GM21390 (cell line): ENCODE measurements around the gene LRP8.
A peak's percentile ranks its signal among the peaks of the same experiment; 100 is the strongest.

Experiments used
- ATAC-seq: cut with Tn5 transposase; IDR thresholded peaks from one replicate; pipeline ENCODE4 v1.9.1; 2021; ENCODE audit not compliant: unreplicated experiment

Gene LRP8

DNA sequence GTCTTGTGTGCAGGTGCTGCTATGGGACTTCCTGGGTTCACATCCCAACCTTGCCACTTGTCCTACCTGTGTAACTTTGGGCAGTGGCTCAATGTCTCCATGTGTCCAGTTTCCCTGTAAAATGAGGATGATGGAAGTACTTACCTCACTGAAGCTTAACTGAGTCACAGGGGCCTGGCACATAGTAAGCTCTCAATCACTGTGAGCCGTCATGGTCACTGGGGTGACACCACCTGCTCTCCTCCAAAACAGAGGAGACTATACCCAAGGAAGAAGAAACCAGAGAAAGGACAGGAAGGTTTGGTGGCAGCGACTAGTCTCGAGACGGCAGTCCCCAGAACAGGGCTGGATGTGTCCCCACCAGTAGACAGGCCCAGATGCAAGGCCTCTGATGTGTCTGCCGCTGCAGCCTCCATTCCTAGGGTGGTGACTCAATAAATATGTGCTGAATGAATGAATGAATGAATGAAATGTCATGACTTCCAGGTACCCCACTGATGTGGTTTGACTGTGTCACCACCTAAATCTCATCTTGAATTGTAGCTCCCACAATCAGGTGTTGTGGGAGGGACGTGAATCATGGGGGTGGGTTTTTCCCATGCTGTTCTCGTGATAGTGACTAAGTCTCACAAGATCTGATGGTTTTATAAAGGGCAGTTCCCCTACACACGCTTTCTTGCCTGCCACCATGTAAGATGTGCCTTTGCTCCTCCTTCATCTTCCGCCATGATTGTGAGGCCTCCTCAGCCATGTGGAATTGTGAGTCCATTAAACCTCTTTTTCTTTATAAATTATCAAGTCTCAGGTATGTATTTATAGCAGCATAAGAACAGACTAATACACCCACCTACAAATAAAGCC lies 13.0 kb upstream of the LRP8 start:
- no peak for ATAC-seq

- ATAC-seq = no peak
Measured at GRCh38 chr1:53339736-53340635, 12.1 kb upstream of the LRP8 start.

- no peak for ATAC-seq
Measured at GRCh38 chr1:53338423-53338822, 10.6 kb upstream of the LRP8 start.

DNA sequence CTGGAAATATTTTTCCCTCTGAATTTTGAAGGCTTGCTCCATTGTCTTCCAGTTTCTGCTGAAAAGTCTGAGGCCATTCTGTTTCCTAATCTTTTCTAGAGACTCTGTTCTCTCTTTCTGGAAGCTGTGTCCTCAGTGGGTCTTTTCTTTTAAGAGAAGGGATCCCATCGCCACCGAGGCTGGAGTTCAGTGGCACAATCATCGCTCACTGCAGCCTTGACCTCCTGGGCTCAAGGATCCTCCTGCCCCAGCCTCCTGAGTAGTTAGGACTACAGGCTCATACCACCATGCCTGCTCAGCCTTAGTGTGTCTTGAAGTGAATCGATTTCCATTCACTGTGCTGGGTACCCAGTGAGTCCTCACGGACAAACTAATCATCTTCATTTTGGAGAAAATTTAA lies 9.6 kb upstream of the LRP8 start:
- no peak for ATAC-seq

DNA sequence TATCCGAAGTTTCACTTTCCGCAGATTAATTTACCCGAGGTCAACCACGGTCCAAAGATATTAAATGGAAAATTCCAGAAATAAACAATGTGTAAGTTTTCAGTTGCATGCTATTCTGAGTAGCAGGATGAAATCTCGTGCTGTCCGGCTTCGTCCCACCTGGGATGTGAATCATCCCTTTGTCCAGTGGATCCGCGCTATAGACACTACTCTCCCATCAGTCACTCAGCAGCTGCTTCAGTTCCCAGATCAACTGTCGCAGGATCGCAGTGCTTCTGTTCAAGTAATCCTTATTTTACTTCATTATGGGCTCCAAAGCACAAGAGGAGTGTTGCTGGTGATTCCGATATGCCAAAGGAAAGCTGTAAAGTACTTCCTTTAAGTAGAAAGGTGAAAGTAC lies 8.3 kb upstream of the LRP8 start:
- ATAC-seq = no peak

DNA sequence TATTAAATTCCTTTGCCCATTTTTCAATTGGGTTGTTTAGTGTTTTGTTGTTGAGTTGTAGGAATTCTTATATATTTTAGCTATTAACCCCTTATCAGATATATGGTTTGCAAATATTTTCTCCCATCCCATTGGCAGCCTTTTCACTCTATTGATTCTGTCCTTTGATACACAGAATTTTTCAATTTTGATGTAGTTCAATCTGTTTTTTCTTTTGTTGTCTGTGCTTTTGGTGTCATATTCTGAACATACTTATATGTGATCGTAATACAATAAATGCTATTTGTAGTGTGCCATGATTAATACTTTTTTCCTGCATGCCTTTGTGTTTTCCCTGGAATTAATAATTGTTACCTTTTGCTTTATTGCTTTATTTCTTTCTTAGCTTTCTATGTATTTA lies 7.8 kb upstream of the LRP8 start:
- no peak for ATAC-seq

- ATAC-seq = no peak
Measured at GRCh38 chr1:53334781-53335180, 6.9 kb upstream of the LRP8 start.

GRCh38 chr1:53334312-53334711 lies 6.4 kb upstream of the LRP8 start:
- no peak for ATAC-seq

GRCh38 chr1:53332833-53333232 lies 5.0 kb upstream of the LRP8 start:
- no peak for ATAC-seq

GRCh38 chr1:53332186-53332564 lies 4.3 kb upstream of the LRP8 start:
- ATAC-seq = no peak

DNA sequence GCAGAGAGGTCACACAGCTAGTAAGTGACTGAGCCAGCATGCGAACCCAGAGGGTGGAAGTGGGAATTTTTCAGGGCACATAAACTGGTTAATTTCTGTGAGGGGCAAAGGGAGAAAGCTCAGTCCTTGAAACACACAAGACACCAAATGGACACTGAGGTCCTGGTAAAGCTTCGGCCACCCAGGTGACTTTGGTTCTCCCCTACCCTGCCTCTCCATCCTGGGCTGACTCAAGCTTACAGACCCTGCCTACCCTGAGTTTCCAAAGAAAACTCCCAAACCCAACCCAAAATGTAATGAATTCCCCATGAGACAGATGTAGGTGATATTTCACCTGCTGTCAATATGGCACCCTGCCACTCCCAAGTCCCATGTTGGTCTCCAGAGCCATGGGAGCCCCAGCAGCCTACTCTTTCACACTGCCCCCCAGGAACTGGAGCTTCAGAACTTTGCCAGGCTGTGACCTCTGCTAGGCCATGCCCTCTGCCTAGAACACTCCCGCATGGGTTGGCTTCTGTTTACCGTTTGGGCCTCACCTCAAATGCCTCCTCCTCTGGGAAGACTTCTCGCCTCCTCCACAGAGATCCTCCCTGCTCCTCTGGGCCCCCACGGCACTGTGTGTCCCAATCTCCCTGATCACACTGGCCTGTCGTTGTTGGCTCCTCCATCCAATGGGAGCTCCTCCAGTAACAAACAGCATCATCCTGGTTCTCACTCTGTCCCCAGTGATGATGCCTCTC lies 3.7 kb upstream of the LRP8 start:
- no peak for ATAC-seq

GRCh38 chr1:53330819-53331218 lies 2.9 kb upstream of the LRP8 start:
- no peak for ATAC-seq

GRCh38 chr1:53328541-53329499 lies 950 bp upstream of the LRP8 start:
- no peak for ATAC-seq

- peak; percentile 2 for ATAC-seq
Measured at GRCh38 chr1:53327182-53327913, 522 bp downstream of the LRP8 start.

DNA sequence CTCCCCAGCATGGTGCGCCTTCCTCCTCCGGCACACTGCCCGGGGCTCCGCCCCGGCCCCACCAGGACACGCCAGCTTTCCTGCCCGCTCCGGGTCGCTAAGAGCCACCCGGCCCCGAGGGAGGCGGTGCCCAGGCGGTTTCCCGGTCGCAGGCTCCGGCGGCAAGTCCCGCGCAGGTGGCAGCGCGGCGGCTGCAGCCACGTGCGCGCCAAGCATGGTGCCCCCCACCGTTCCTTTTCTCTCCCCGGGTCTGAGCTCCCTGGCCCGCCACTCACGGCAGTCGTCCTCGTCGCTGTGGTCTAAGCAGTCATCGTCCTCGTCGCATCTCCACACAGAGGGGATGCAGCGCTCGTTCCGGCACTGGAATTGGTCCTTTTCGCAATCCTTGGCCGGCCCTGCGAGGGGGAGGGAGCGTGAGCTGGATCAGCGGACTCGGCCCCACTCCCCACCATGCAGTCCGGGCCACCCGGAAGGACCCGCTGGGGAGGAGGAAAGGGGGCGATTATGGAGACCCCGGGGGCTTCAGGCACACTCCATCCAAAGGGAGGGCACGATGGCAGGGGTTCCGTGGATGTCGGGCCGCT lies 1.2 kb downstream of the LRP8 start:
- ATAC-seq = peak; percentile 31

DNA sequence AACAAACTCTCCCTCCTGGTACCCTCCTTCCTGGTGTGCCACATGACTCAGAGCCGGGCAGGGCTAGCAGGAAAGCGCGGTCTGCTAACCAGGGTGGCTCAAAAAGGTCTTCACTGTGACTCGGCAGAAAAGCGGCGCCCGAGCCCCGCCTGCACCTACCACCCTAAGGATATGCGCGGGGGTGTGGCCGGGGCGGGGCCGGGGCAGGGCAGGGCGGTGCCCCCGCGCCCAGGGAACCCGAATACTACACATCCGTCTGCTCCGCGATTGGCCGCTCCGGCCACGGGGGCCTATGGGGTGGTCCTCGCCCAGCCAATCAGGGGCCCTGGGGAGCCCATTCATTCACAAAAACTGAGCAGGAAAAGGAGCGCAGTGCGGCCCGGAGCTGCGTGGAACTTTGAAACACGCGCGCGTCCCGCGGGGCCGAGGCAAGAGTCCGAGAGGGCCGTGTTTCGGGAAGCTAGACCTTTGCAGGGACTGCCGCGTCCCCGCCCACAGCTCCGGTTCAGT lies 1.7 kb downstream of the LRP8 start:
- ATAC-seq = peak; percentile 79

GRCh38 chr1:53325326-53326087 lies 2.4 kb downstream of the LRP8 start:
- no peak for ATAC-seq

DNA sequence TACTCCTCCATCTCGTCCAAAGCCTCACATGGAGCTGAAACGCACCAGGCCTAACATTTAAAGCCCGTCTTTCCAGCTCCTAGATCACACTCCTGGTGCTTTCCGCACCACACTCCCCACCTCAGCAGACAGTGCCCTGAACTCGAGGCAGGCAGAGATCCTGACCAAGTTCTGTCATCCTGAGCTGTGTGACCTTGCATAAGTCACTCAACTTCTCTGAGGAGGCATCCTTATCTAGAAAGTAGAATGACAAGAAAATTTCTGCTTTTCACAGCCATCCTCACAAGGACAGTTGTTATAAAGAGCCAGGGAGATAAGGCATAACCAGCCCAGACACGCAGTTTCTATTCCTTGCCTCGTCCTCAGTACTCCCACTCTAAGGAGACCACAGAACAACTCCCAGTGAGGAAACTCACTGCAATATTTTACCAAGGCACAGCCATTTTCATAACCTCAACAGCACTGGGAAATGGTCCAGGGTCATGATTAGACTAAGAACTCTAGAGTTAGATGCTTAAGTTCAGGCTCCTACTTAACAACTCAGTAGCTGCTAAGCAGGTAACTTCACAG lies 3.1 kb downstream of the LRP8 start:
- ATAC-seq = no peak
